Naive B cell (primary cell): ENCODE measurements around the gene FMNL2. TPM values are rescaled to one million over a fixed set of nuclear protein-coding genes. Genes with fewer than 3 reads are reported as not detected.

Experiments used
- ATAC-seq, 2 donors: fragments of 150-1000 bp; cut with Tn5 transposase; 2 replicates each; pipeline ENCODE4 v1.10.0; 2021; ENCODE audit warnings: low read depth in 2 of 2, mild to moderate bottlenecking in 2 of 2, moderate library complexity in 2 of 2
- DNase-seq: peaks from one replicate; pipeline ENCODE4 v3.0.0; 2022
- H3K27ac Mint-ChIP-seq, 6 donors: one replicate each; pipeline ENCODE4 v1.8.0; 2020 to 2022; ENCODE audit warnings: mild to moderate bottlenecking in 6 of 6, mixed read lengths in 6 of 6, moderate library complexity in 5 of 6, inconsistent platforms in 2 of 6
- H3K27me3 Mint-ChIP-seq, 3 donors: one replicate each; pipeline ENCODE4 v1.8.0; 2021 to 2022; ENCODE audit warnings: mixed read lengths in 3 of 3, mild to moderate bottlenecking in 1 of 3
- H3K36me3 Mint-ChIP-seq, 2 donors: one replicate each; pipeline ENCODE4 v1.8.0; 2020 to 2022; ENCODE audit warnings: mixed read lengths in 2 of 2, inconsistent platforms in 1 of 2, mild to moderate bottlenecking in 1 of 2
- H3K4me1 Mint-ChIP-seq, 3 donors: one replicate each; pipeline ENCODE4 v1.8.0; 2020 to 2022; ENCODE audit warnings: mixed read lengths in 3 of 3, inconsistent platforms in 1 of 3, mild to moderate bottlenecking in 1 of 3, moderate library complexity in 1 of 3
- H3K4me3 Mint-ChIP-seq, 8 donors: one replicate each; pipeline ENCODE4 v1.8.0; 2020 to 2022; ENCODE audit warnings: mild to moderate bottlenecking in 8 of 8, mixed read lengths in 8 of 8, moderate library complexity in 8 of 8, inconsistent platforms in 2 of 8
- H3K9me3 Mint-ChIP-seq, 7 donors: one replicate each; pipeline ENCODE4 v1.8.0; 2020 to 2022; ENCODE audit warnings: mixed read lengths in 7 of 7, mild to moderate bottlenecking in 5 of 7, inconsistent platforms in 2 of 7, moderate library complexity in 1 of 7
- polyA plus RNA-seq, 6 donors: library from polyadenylated mRNA; unstranded; fragments of 300-500 nt; fragmentation: Illumina TruSeq; gene quantifications; one replicate each; pipeline ENCODE4 v1.2.3, GENCODE V29; 2021; ENCODE audit warnings: low read depth in 6 of 6

Gene FMNL2
- polyA plus RNA-seq, 6 donors from 2014 or later = 0.08 to 1.4 (median 0.61) TPM

DNA sequence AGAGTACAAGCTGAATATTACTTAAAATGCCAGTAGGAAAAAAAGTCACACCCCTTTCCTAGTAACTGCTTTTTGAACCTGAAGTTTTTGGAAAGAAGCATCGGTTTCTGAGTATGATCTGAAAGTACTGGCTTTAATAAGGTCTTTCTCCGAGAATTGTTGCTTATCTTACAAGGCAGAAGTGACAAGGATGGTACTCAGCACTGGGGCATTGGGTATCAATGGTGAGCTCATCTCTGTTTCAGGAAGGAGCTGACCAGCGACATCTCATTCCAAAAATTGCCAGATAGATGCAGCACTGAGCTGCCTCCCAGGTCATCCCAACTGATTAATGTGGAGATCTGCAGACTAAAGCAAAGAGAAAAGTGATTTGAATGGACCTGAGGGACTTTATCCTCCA, 85.4 kb downstream of the FMNL2 start:
- Mint-ChIP-seq H3K9me3 (no peaks in the 10 kb centered on the region), H3K4me3 (no peak overlapping the region), H3K36me3 (no peaks in the 10 kb centered on the region), H3K4me1 (peaks cover 0 to 5% (median 0%) of the 10 kb centered on the region in 3 donors), H3K27ac (no peak overlapping the region), H3K27me3 (no peaks in the 10 kb centered on the region)
- DNase-seq (no peak), ATAC-seq (no peak)

DNA sequence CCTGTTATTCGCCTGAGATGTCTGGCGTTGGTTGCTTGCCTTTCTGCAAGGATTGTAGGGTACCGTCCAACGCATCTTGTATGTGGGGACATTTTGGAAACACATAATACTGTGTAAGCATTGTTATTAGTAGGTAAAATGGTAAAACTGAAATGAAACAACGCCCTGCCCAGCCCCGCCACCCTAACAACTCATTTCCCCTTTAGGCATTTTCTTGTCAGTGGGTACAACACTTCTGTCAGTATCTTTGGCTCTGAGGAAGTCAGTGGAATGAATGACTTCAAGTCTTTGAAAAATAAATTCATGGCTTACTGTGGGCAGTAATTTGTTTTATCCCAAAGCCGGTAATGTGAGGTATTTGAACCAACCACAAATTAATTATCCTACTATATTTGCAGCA, 86.0 kb downstream of the FMNL2 start:
- H3K4me1 Mint-ChIP-seq = peaks cover 0 to 5% (median 0%) of the 10 kb centered on the region in 3 donors
- no peak for DNase-seq
- no peak overlapping the region for H3K4me3 Mint-ChIP-seq
- no peak for ATAC-seq
- H3K9me3 Mint-ChIP-seq = no peaks in the 10 kb centered on the region
- H3K27ac Mint-ChIP-seq = no peak overlapping the region
- H3K27me3 Mint-ChIP-seq = no peaks in the 10 kb centered on the region
- no peaks in the 10 kb centered on the region for H3K36me3 Mint-ChIP-seq

DNA sequence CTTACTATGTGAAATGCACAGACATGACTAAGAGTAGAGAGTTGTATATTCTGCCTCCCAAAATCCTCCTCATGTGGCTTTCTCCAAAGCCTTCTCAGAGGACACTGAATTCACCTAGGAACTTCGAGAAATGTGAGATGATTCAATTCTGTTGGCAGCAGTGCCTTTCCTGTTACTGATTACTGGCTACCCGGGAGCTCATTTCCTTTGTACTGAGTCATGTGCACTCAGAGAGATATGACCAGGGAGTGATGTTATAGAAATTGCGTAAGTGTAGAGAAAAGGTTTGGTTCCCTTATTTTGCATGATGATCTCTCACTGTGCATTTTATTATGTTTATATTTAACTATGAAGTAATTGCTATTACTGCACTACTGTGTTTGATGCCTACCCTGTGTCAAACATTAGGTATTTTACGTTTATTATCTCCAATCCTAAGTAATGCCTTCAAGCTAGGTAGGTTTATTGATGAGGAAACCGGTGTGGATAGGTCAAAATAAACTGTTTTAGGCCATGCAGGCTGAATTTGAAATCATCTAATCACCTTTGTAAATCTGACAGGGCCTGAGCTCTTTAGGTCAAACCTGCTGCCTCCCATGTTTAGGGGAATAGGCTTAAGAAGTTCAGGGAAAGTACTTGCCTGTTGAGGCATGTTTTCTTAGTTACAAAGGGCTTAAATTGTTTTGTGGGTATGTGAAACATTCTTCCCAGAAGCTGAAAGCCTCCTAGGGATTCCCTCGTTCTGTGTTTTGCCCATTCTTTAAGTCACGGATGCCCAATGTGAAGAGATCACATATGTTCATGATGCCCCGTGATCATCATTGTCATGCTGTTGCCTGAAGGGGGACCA, 86.8 kb downstream of the FMNL2 start:
- DNase-seq (no peak), ATAC-seq (no peak)
- no peaks in the 10 kb centered on the region for H3K36me3 Mint-ChIP-seq
- H3K9me3 Mint-ChIP-seq = no peaks in the 10 kb centered on the region
- H3K4me1 Mint-ChIP-seq = peaks cover 0 to 5% (median 0%) of the 10 kb centered on the region in 3 donors
- H3K27ac Mint-ChIP-seq = no peak overlapping the region
- H3K4me3 Mint-ChIP-seq = no peak overlapping the region
- H3K27me3 Mint-ChIP-seq = no peaks in the 10 kb centered on the region

DNA sequence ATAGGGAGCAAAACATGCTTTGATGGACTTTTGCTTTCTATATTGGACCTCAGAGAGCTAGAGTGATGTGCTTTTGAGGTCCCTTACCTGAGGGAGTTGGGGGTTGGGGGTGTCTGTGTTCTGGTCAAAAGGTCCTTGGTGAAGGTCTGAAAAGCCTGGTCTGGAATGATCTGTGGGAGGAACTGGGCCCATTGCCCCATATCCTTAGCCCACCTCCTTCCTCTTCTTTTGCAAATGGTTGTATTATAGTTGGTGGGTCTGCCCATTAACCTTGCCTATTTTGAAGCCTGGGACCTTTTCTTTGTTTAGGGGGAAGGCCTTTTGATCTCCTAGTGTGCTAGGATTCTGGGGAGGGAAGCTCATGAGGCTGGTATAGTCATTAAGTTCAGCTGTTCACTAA, 88.7 kb downstream of the FMNL2 start:
- Mint-ChIP-seq H3K36me3 (no peaks in the 10 kb centered on the region), H3K9me3 (no peaks in the 10 kb centered on the region), H3K27me3 (no peaks in the 10 kb centered on the region), H3K4me3 (no peak overlapping the region), H3K4me1 (peaks cover 0 to 2% (median under 1%) of the 10 kb centered on the region in 3 donors), H3K27ac (no peak overlapping the region)
- no peak for DNase-seq
- no peak for ATAC-seq

DNA sequence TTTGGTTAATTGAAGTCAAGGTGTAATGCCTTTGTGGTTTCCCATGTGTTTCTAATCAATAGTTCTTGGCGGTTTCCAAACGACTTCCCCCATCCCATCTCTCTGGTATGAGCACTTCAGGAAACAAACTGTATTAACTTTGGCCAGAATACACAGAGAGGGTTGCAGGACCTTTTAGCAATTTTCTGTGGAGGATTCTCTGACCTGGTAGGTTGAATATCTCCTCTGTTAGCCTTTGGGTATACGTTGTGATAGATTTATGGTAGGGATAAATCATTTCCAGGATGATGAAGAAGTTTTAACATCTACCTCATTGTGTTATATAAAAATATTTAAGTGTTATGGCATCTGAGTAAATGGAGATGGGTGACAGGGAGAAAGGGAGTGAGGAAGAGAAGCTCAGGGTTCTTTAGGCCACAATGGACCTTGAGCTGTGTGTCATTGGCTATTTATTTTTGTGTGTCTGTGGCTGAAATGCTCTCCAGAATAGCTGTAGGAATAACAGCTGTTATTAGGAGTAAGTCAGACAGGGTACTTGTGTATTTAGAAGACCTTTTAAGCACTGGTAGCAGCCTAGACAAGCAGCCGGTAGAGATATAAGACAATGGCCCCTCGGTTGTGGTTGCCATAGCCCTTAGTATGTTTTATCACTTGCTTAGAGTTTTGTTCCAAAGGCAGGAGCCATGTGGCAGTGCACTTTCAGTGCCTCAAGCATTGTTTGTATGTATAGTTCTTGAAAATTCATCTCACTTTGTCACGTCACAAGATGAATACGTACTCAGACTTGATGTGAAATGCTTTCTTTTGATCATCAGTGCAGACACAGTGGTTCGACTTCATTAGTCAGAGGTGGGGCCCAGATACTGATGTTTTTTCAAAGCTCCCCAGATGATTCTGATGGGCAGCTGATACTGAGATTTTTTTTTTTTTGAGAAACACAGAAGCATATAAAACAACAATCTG, 91.1 kb downstream of the FMNL2 start:
- H3K4me1 Mint-ChIP-seq = peaks cover 0 to 10% (median 2%) of the 10 kb centered on the region in 3 donors
- peak overlapping the region in 1 of 6 donors; percentile 37 for H3K27ac Mint-ChIP-seq
- DNase-seq (no peak), ATAC-seq (no peak)
- H3K36me3 Mint-ChIP-seq = no peaks in the 10 kb centered on the region
- H3K4me3 Mint-ChIP-seq = no peak overlapping the region
- no peaks in the 10 kb centered on the region for H3K27me3 Mint-ChIP-seq
- H3K9me3 Mint-ChIP-seq = peaks cover 0 to 1% (median 0%) of the 10 kb centered on the region in 7 donors

DNA sequence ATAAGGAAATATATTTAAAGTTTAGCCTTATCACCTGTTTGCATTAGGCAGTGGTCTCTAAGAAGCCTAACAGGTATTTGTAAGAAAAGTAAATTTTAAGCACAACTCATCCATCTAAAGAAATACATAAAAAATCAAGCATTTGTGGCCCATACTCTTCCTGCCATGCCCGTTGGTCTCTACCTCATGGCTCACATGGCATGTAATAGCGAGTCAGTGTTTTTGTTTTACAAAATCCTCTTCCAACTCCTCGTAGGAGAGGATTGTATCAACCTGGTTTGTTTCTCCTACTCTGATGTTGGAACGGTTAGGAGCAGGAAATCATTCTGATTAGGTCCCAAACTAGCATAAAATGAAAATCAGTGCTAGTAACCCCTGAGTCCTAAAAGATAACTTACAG, 91.8 kb downstream of the FMNL2 start:
- Mint-ChIP-seq H3K27me3 (no peaks in the 10 kb centered on the region), H3K9me3 (peaks cover 0 to 1% (median 0%) of the 10 kb centered on the region in 7 donors), H3K27ac (no peak overlapping the region), H3K4me1 (peaks cover 0 to 10% (median 2%) of the 10 kb centered on the region in 3 donors), H3K4me3 (no peak overlapping the region), H3K36me3 (no peaks in the 10 kb centered on the region)
- ATAC-seq (no peak), DNase-seq (no peak)

DNA sequence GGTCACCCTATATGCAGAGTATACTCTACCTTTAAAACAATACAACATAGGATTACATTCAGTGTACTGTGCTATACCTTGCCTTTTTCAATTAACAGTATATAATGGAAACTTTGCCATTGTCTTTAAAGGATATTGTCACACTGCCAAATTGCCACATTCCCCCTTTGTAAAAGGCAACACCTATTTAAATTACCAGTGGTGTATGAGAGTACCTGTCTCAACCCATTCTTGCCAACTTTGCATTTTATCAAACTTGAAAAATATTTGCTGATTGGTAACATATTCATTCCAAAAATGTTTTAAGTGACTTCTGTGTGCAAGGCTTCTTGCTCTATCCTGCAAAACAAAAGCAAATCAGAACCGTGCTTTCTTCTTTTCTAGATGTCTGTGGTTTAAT, 92.9 kb downstream of the FMNL2 start:
- no peak overlapping the region for H3K27ac Mint-ChIP-seq
- ATAC-seq = no peak
- no peaks in the 10 kb centered on the region for H3K36me3 Mint-ChIP-seq
- no peak overlapping the region for H3K4me3 Mint-ChIP-seq
- peaks cover 2 to 10% (median 3%) of the 10 kb centered on the region in 3 donors for H3K4me1 Mint-ChIP-seq
- no peaks in the 10 kb centered on the region for H3K27me3 Mint-ChIP-seq
- peaks cover 0 to 1% (median 0%) of the 10 kb centered on the region in 7 donors for H3K9me3 Mint-ChIP-seq
- no peak for DNase-seq

DNA sequence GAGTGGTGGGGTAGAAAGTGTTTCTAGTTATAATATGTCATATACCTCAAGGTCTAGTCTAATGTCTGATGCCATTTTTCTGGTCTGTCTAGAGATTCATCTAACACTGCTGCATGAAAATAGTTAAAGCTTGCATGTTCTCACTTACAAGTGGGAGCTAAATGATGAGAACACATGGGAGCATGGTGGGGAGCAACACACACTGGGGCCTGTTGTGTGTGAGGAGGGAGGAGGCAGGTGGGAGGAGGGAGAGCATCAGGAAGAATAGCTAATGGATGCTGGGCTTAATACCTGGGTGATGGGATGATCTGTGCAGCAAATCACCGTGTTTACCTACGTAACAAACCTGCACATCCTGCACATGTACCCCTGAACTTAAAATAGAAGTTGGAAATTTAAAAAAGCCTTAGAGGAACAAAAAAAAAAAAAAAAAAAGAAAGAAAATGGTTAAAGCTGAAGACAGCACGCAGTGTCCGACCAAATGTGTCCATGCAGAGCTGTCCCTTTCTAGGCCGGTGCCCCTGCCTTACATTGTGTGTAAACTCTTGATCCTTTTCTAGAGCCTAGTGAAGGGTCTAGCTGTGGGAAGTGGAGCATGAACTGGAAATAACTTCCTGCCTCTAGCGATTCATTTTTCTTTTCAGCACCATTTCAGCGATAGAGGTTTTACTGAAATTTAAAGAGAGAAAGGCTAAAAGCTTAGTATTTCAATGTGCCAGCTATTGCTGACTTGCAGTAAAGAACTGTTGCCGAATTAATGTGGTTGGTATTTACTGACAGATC, 94.0 kb downstream of the FMNL2 start:
- Mint-ChIP-seq H3K4me1 (peaks cover 2 to 10% (median 3%) of the 10 kb centered on the region in 3 donors), H3K27me3 (no peaks in the 10 kb centered on the region), H3K4me3 (no peak overlapping the region), H3K36me3 (no peaks in the 10 kb centered on the region), H3K9me3 (peaks cover 0 to 1% (median 0%) of the 10 kb centered on the region in 7 donors), H3K27ac (peak overlapping the region in 1 of 6 donors; percentile 24)
- ATAC-seq (no peak), DNase-seq (no peak)

DNA sequence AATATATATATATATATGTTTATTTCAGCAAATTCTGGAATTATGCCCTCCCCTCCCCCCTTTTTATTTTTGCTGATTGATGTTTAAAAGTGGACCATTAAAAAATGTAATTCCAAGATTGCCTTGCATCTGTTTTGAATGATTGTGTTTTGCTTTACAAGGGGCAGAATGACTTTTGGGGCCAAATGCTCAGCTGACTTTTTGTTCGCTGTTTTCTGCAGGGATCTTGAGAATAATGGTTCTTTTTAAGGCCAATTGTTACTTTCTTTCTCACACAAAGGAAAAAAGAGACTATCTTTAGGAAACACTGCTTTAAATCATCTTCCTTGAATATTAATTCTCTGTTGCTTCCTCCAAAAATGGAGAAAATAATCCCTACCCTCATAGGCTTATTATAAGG, 95.9 kb downstream of the FMNL2 start:
- Mint-ChIP-seq H3K4me3 (no peak overlapping the region), H3K9me3 (peaks cover 0 to 1% (median 0%) of the 10 kb centered on the region in 7 donors), H3K4me1 (peaks cover 2 to 10% (median 3%) of the 10 kb centered on the region in 3 donors), H3K27ac (no peak overlapping the region), H3K36me3 (no peaks in the 10 kb centered on the region), H3K27me3 (no peaks in the 10 kb centered on the region)
- DNase-seq = no peak
- ATAC-seq = no peak

DNA sequence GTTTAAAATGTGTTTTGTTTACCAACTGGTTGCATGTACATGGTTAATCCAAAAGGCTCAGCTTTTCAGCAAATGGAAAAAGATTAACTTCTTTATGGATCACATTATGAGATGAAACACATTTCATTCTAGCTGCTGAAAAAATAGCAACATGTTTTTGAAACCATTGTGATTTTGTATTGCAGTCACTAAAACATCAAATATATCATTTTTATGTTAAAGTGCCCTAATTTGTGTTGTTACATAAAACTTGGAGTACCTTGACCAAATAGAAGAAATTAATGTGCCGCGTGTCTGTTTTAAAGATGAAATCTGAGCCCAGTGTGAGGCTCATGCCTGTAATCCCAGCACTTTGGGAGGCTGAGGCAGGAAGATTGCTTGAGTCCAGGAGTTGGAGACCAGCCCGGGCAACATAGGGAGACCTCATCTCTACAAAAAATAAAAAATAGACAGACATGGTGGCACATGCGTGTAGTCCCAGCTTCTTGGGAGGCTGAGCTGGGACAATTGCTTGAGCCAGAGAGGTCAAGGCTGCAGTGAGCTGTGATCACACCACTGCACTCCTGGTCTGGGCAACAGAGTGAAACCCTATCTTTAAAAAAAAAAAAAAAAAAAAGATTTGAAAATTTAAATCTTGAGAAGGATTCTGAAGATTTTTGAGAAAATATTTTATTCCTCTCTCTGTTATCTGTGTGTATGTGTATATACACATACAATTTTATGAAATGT, 96.6 kb downstream of the FMNL2 start:
- Mint-ChIP-seq H3K36me3 (no peaks in the 10 kb centered on the region), H3K27me3 (no peaks in the 10 kb centered on the region), H3K4me3 (no peak overlapping the region), H3K9me3 (peaks cover 0 to 1% (median 0%) of the 10 kb centered on the region in 7 donors), H3K4me1 (peaks cover 2 to 10% (median 3%) of the 10 kb centered on the region in 3 donors), H3K27ac (peak overlapping the region in 1 of 6 donors; percentile 84)
- DNase-seq (no peak), ATAC-seq (no peak)

DNA sequence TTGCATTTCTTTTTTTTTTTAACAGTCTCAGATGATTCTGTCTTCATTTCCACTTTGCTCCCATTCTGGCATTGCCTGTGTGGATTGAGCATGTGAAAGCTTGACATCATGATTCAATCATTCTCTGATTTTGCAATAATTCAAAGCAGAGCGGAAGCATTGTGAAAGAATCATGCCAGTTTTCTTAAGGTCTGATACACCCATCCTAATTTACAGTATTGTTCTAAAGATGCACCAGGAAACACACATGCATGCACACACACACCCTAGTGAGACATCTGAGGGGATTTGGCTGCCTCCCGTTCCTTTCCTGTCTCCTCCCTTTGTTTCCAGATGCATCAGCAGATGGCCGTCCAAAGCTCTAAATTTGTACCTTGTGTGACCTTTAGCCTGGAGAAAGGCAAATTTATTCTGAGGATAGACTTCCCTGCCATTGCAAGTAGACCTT, 97.3 kb downstream of the FMNL2 start:
- Mint-ChIP-seq H3K4me1 (peaks cover 2 to 10% (median 3%) of the 10 kb centered on the region in 3 donors), H3K4me3 (no peak overlapping the region), H3K27me3 (no peaks in the 10 kb centered on the region), H3K36me3 (no peaks in the 10 kb centered on the region), H3K9me3 (peaks cover 0 to 1% (median 0%) of the 10 kb centered on the region in 7 donors), H3K27ac (no peak overlapping the region)
- DNase-seq = no peak
- ATAC-seq = no peak

DNA sequence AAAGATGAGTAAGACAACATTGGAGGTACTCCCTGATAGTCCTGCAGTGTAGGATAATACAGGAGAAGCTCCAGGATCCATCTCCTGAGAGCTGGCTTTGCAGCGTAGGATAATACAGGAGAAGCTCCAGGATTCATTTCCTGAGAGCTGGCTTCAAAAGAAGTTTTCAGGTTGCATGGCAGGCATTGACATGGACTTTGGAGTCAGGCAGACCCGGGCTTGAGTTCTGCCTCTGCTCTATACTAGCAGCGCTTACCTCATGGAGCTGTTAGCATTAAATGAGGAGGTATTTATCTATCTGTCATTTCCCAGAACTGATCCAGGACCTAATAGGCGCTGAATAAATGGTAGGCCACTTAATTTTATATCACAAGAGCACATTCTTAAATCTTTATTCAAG, 97.8 kb downstream of the FMNL2 start:
- ATAC-seq (no peak), DNase-seq (no peak)
- Mint-ChIP-seq H3K4me1 (peaks cover 2 to 10% (median 3%) of the 10 kb centered on the region in 3 donors), H3K27ac (no peak overlapping the region), H3K36me3 (no peaks in the 10 kb centered on the region), H3K4me3 (no peak overlapping the region), H3K9me3 (peaks cover 0 to 1% (median 0%) of the 10 kb centered on the region in 7 donors), H3K27me3 (no peaks in the 10 kb centered on the region)
